Colonic mucosa (tissue), 4 donors: ENCODE measurements around the gene ZDHHC17. TPM values are rescaled to one million over a fixed set of nuclear protein-coding genes. Genes with fewer than 3 reads are reported as not detected.

Source experiments
- DNase-seq: peaks from one replicate; pipeline ENCODE4 v3.0.0-alpha.2; 2020
- H3K27ac ChIP-seq: fragments of 200-600 bp; one replicate; pipeline ENCODE4 v1.8.0; 2021
- H3K27me3 ChIP-seq: fragments of 200-600 bp; one replicate; pipeline ENCODE4 v1.8.0; 2021
- H3K36me3 ChIP-seq: fragments of 200-600 bp; one replicate; pipeline ENCODE4 v1.8.0; 2021
- H3K4me1 ChIP-seq: fragments of 200-600 bp; one replicate; pipeline ENCODE4 v1.8.0; 2021; ENCODE audit warnings: mild to moderate bottlenecking
- H3K4me3 ChIP-seq: fragments of 200-600 bp; one replicate; pipeline ENCODE4 v1.8.0; 2021
- H3K9ac ChIP-seq, 2 donors: one replicate each; pipeline ENCODE4 v1.7.0; 2013; ENCODE audit warnings: control low read depth in 2 of 2, low read depth in 2 of 2, low read length in 2 of 2
- H3K9me3 ChIP-seq: fragments of 200-600 bp; one replicate; pipeline ENCODE4 v1.8.0; 2021
- CTCF ChIP-seq: fragments of 200-600 bp; IDR thresholded peaks from one replicate; pipeline ENCODE4 v1.8.0; 2022; ENCODE audit warnings: antibody characterized with exemption, mild to moderate bottlenecking
- intact Hi-C: fragments of 100-400 bp; cut with DNase I; formaldehyde crosslinking; loops from one replicate; pipeline ENCODE4 v1.14.1; 2022
- total RNA-seq, 2 donors: library from RNA; stranded (reverse); fragmentation: NEBNext Ultra II Directional in 1 of 2; extraction: Animal tissue kit (Norgen Biotek cat#: 25700) in 1 of 2; gene quantifications; one replicate each; pipeline ENCODE4 v1.2.1, GENCODE V29; 2021
- donor health status: healthy.
- donor health status: DM: no; HTN: no; CAD: no.
- donor health status: DM: no; HTN: no; CAD: no.

Gene ZDHHC17
- total RNA-seq, result 10 to 100 TPM; 15.7 to 16.6 TPM

GRCh38 chr12:76763746-76764675 lies at the start of gene ZDHHC17:
TSS of gene ZDHHC17 (plus strand) at chr12:76764115. CDS start at chr12:76764237, 122 bp downstream.
- Histone ChIP-seq H3K4me3 (peak within 1 kb of the TSS; percentile 58), H3K36me3 (no peaks in the 10 kb centered on the region), H3K27ac (peak within 1 kb of the TSS; percentile 94), H3K4me1 (no peaks in the 10 kb centered on the region), H3K9me3 (no peaks in the 10 kb centered on the region), H3K27me3 (no peaks in the 10 kb centered on the region), H3K9ac (peak within 1 kb of the TSS; percentile 87 to 91)
- TF ChIP-seq CTCF, result no peak
- peak; percentile 91 for DNase-seq
- intact Hi-C loops, result no loop called here

GRCh38 chr12:76714415-76714814 lies 49.5 kb upstream of the ZDHHC17 start:
- Histone ChIP-seq H3K27me3 (no peaks in the 10 kb centered on the region), H3K4me1 (no peaks in the 10 kb centered on the region), H3K9ac (no peak overlapping the region), H3K9me3 (no peaks in the 10 kb centered on the region), H3K36me3 (no peaks in the 10 kb centered on the region), H3K27ac (no peak overlapping the region), H3K4me3 (no peak overlapping the region)
- TF ChIP-seq CTCF, result no peak
- DNase-seq, result no peak
- intact Hi-C loops, result no loop called here

GRCh38 chr12:76714861-76715260 lies 49.1 kb upstream of the ZDHHC17 start:
- no peaks in the 10 kb centered on the region for H3K36me3 ChIP-seq
- H3K27me3 ChIP-seq, result no peaks in the 10 kb centered on the region
- no peaks in the 10 kb centered on the region for H3K4me1 ChIP-seq
- H3K9ac ChIP-seq, result no peak overlapping the region
- H3K27ac ChIP-seq, result no peak overlapping the region
- no peak overlapping the region for H3K4me3 ChIP-seq
- H3K9me3 ChIP-seq, result no peaks in the 10 kb centered on the region
- no peak for DNase-seq
- no peak for TF ChIP-seq CTCF
- intact Hi-C loops, result no loop called here

GRCh38 chr12:76715332-76715731 lies 48.6 kb upstream of the ZDHHC17 start:
- DNase-seq, result no peak
- no peaks in the 10 kb centered on the region for H3K36me3 ChIP-seq
- H3K9me3 ChIP-seq, result no peaks in the 10 kb centered on the region
- H3K9ac ChIP-seq, result no peak overlapping the region
- TF ChIP-seq CTCF, result no peak
- H3K4me3 ChIP-seq, result no peak overlapping the region
- no peaks in the 10 kb centered on the region for H3K4me1 ChIP-seq
- no peaks in the 10 kb centered on the region for H3K27me3 ChIP-seq
- intact Hi-C loops, result no loop called here
- H3K27ac ChIP-seq, result no peak overlapping the region

- H3K36me3 ChIP-seq, result no peaks in the 10 kb centered on the region
- DNase-seq, result no peak
- no peaks in the 10 kb centered on the region for H3K9me3 ChIP-seq
- TF ChIP-seq CTCF, result no peak
- H3K9ac ChIP-seq, result no peak overlapping the region
- no peak overlapping the region for H3K4me3 ChIP-seq
- no peak overlapping the region for H3K27ac ChIP-seq
- H3K4me1 ChIP-seq, result no peaks in the 10 kb centered on the region
- intact Hi-C loops, result no loop called here
- H3K27me3 ChIP-seq, result no peaks in the 10 kb centered on the region
Measured at GRCh38 chr12:76717314-76717713, 46.6 kb upstream of the ZDHHC17 start.
